ENCODE data around the gene NSUN2. TPM values are rescaled to one million over a fixed set of nuclear protein-coding genes. Genes with fewer than 3 reads are reported as not detected.

Gene NSUN2
- total RNA-seq, 1 experiment from 2014 or later: 69.1 TPM

DNA sequence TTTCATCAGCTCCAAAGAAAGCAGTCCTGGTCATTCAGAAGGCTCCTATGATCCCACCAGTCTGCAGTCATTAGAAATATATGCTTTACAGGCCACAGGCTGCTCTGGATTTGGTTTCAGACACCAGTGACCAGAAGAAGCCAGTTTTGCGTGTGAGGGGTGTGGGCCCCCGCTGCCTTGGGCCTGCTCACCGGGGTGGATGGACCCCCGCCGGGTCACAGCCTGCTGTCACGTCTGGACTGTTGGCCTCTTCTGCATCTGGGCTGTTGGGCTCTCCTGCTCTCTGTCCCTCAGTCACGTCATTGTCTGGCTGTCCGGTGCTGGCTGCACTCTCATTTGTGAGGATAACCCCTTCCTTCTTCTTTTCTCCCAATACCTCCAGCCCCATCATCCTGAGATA is 33.1 kb downstream of the NSUN2 start:
- H3K27me3 ChIP-seq (ENCODE audit: low read length): no peaks in the 10 kb centered on the region

DNA sequence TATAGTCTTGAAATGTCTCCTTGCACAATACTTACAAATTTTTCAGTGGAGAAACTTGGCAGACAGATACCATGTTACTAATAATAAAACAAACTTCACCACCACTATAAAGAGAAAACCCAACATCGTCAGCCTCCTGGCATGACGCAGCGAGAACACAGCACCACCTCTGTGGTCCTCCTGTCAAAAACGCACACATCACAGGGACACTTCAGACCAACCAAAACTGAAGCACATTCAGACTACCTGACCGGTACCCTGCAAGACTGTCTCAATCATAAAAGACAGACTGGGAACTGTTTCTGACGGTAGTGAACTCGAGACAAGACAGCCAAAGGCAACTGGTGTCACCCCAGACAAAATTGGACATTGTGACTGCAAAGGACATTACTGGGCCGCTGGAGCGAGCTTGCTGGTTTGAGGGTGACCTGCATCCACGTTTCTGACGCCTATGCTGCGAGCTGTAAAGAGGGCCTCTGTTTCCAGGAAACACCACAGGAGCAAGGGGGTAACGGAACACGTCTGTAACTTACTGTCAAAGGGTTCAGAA is 34.4 kb downstream of the NSUN2 start:
- Histone ChIP-seq H3K27me3 (ENCODE audit: low read length) (no peaks in the 10 kb centered on the region), H3K27ac (ENCODE audit: low read length) (no peak overlapping the region), H3K4me2 (ENCODE audit: low read depth, low read length, poor library complexity, severe bottlenecking) (no peak overlapping the region), H4K20me1 (ENCODE audit: insufficient read depth, low read depth, low read length) (peaks cover 16% of the 10 kb centered on the region), H3K9me2 (replicated peaks; ENCODE audit: insufficient read depth, low read length) (no peaks in the 10 kb centered on the region), H2AFZ (ENCODE audit: low read length) (no peak overlapping the region), H3K4me1 (ENCODE audit: low read length) (no peaks in the 10 kb centered on the region), H3K79me2 (ENCODE audit: low read length) (no peaks in the 10 kb centered on the region), H3K9ac (ENCODE audit: low read length) (no peak overlapping the region), H3K36me3 (ENCODE audit: insufficient read depth, low read length) (peaks cover 54% of the 10 kb centered on the region), H3K4me3 (ENCODE audit: low read length) (no peak overlapping the region), H3K9me3 (ENCODE audit: low read length) (no peaks in the 10 kb centered on the region)
- no peak for DNase-seq

More for the DNA sequence above, 33.1 kb downstream of the NSUN2 start:
- Histone ChIP-seq H3K9ac (ENCODE audit: low read length) (no peak overlapping the region), H3K4me3 (ENCODE audit: low read length) (no peak overlapping the region), H3K9me3 (ENCODE audit: low read length) (no peaks in the 10 kb centered on the region), H3K4me2 (ENCODE audit: low read depth, low read length, poor library complexity, severe bottlenecking) (no peak overlapping the region), H3K36me3 (ENCODE audit: insufficient read depth, low read length) (peaks cover 64% of the 10 kb centered on the region), H2AFZ (ENCODE audit: low read length) (no peak overlapping the region), H3K27ac (ENCODE audit: low read length) (no peak overlapping the region), H3K4me1 (ENCODE audit: low read length) (no peaks in the 10 kb centered on the region), H3K9me2 (replicated peaks; ENCODE audit: insufficient read depth, low read length) (no peaks in the 10 kb centered on the region), H4K20me1 (ENCODE audit: insufficient read depth, low read depth, low read length) (peaks cover 16% of the 10 kb centered on the region), H3K79me2 (ENCODE audit: low read length) (no peaks in the 10 kb centered on the region)
- no peak for DNase-seq

DNA sequence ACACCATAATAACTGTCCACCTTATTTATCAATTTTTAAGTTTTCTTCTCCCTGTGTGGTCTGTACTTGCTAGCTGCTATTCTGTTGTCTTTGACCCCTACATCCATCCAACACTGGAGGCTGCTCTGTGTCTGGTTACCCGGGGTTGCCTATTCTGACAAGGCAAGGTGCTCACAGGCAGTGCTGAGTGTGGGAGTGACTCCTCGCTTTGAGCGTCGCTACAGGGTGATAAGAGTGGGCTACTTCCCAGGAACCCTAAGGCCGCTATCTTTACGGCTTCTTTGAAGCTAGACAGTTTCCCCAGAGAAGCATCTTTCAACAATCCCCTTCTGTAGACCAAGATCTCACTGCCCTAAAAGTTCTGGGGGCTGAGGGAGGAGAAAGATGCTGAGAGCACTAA is 35.3 kb downstream of the NSUN2 start:
- no peak overlapping the region for H3K4me3 ChIP-seq (ENCODE audit: low read length)
- no peaks in the 10 kb centered on the region for H3K9me2 ChIP-seq (replicated peaks; ENCODE audit: insufficient read depth, low read length)
- H3K27ac ChIP-seq (ENCODE audit: low read length): no peak overlapping the region
- no peaks in the 10 kb centered on the region for H3K4me1 ChIP-seq (ENCODE audit: low read length)
- H3K9me3 ChIP-seq (ENCODE audit: low read length): no peaks in the 10 kb centered on the region
- peaks cover 13% of the 10 kb centered on the region for H4K20me1 ChIP-seq (ENCODE audit: insufficient read depth, low read depth, low read length)
- H3K9ac ChIP-seq (ENCODE audit: low read length): no peak overlapping the region
- no peaks in the 10 kb centered on the region for H3K27me3 ChIP-seq (ENCODE audit: low read length)
- H3K4me2 ChIP-seq (ENCODE audit: low read depth, low read length, poor library complexity, severe bottlenecking): no peak overlapping the region
- H3K36me3 ChIP-seq (ENCODE audit: insufficient read depth, low read length): peaks cover 53% of the 10 kb centered on the region
- no peaks in the 10 kb centered on the region for H3K79me2 ChIP-seq (ENCODE audit: low read length)
- no peak overlapping the region for H2AFZ ChIP-seq (ENCODE audit: low read length)
- DNase-seq: no peak

- H4K20me1 ChIP-seq (ENCODE audit: insufficient read depth, low read depth, low read length): peaks cover 11% of the 10 kb centered on the region
- H3K9me2 ChIP-seq (replicated peaks; ENCODE audit: insufficient read depth, low read length): no peaks in the 10 kb centered on the region
- peaks cover 42% of the 10 kb centered on the region for H3K36me3 ChIP-seq (ENCODE audit: insufficient read depth, low read length)
- H3K4me2 ChIP-seq (ENCODE audit: low read depth, low read length, poor library complexity, severe bottlenecking): no peak overlapping the region
- no peaks in the 10 kb centered on the region for H3K27me3 ChIP-seq (ENCODE audit: low read length)
- H2AFZ ChIP-seq (ENCODE audit: low read length): no peak overlapping the region
- H3K9me3 ChIP-seq (ENCODE audit: low read length): no peaks in the 10 kb centered on the region
- no peak overlapping the region for H3K27ac ChIP-seq (ENCODE audit: low read length)
- H3K9ac ChIP-seq (ENCODE audit: low read length): no peak overlapping the region
- no peak for DNase-seq
- H3K4me1 ChIP-seq (ENCODE audit: low read length): no peaks in the 10 kb centered on the region
- H3K79me2 ChIP-seq (ENCODE audit: low read length): no peaks in the 10 kb centered on the region
- H3K4me3 ChIP-seq (ENCODE audit: low read length): no peak overlapping the region
Observed at GRCh38 chr5:6596388-6596787, 36.5 kb downstream of the NSUN2 start.

DNA sequence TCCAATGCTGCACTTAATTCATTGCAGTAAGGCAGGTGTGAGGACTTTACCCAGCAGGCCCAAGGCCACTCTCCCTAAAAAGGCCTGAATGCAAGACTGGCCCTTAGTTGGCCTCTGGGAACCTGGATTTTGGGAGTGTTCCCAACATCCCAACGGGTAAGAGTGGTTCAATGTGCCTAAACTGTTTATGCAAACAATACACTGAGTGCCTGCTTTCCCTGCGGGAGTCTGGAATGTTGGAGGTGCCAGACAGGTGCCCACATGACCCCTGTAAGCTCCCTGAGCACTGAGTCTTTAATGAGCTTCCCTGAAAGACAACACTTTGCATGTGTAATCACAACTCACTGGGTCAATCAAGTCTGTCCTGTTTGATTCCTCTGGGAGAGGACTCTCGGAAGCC is 37.4 kb downstream of the NSUN2 start:
- H3K27me3 ChIP-seq (ENCODE audit: low read length): no peaks in the 10 kb centered on the region
- DNase-seq: no peak
- no peak overlapping the region for H2AFZ ChIP-seq (ENCODE audit: low read length)

GRCh38 chr5:6594066-6594465 is 38.8 kb downstream of the NSUN2 start:
- Histone ChIP-seq H3K9me2 (replicated peaks; ENCODE audit: insufficient read depth, low read length) (no peaks in the 10 kb centered on the region), H3K4me3 (ENCODE audit: low read length) (no peak overlapping the region), H3K27me3 (ENCODE audit: low read length) (no peaks in the 10 kb centered on the region), H2AFZ (ENCODE audit: low read length) (no peak overlapping the region), H3K9me3 (ENCODE audit: low read length) (no peaks in the 10 kb centered on the region), H3K79me2 (ENCODE audit: low read length) (no peaks in the 10 kb centered on the region), H3K27ac (ENCODE audit: low read length) (no peak overlapping the region), H3K4me1 (ENCODE audit: low read length) (no peaks in the 10 kb centered on the region), H4K20me1 (ENCODE audit: insufficient read depth, low read depth, low read length) (no peaks in the 10 kb centered on the region), H3K36me3 (ENCODE audit: insufficient read depth, low read length) (peaks cover 24% of the 10 kb centered on the region), H3K4me2 (ENCODE audit: low read depth, low read length, poor library complexity, severe bottlenecking) (no peak overlapping the region), H3K9ac (ENCODE audit: low read length) (no peak overlapping the region)
- DNase-seq: no peak

More for the DNA sequence above, 37.4 kb downstream of the NSUN2 start:
- Histone ChIP-seq H3K4me2 (ENCODE audit: low read depth, low read length, poor library complexity, severe bottlenecking) (no peak overlapping the region), H3K79me2 (ENCODE audit: low read length) (no peaks in the 10 kb centered on the region), H3K36me3 (ENCODE audit: insufficient read depth, low read length) (peaks cover 32% of the 10 kb centered on the region), H3K9ac (ENCODE audit: low read length) (no peak overlapping the region), H3K9me3 (ENCODE audit: low read length) (no peaks in the 10 kb centered on the region), H4K20me1 (ENCODE audit: insufficient read depth, low read depth, low read length) (peaks cover 6% of the 10 kb centered on the region; the same call in 1 of the 2 replicates), H3K9me2 (replicated peaks; ENCODE audit: insufficient read depth, low read length) (no peaks in the 10 kb centered on the region), H3K27ac (ENCODE audit: low read length) (no peak overlapping the region), H3K4me3 (ENCODE audit: low read length) (no peak overlapping the region), H3K4me1 (ENCODE audit: low read length) (no peaks in the 10 kb centered on the region)

GRCh38 chr5:6593148-6594016 is 39.5 kb downstream of the NSUN2 start:
- Histone ChIP-seq H4K20me1 (ENCODE audit: insufficient read depth, low read depth, low read length) (no peaks in the 10 kb centered on the region), H3K9me3 (ENCODE audit: low read length) (no peaks in the 10 kb centered on the region), H3K79me2 (ENCODE audit: low read length) (no peaks in the 10 kb centered on the region), H3K9ac (ENCODE audit: low read length) (no peak overlapping the region), H3K36me3 (ENCODE audit: insufficient read depth, low read length) (peaks cover 17% of the 10 kb centered on the region), H2AFZ (ENCODE audit: low read length) (no peak overlapping the region), H3K27ac (ENCODE audit: low read length) (no peak overlapping the region), H3K27me3 (ENCODE audit: low read length) (no peaks in the 10 kb centered on the region), H3K4me1 (ENCODE audit: low read length) (no peaks in the 10 kb centered on the region), H3K4me2 (ENCODE audit: low read depth, low read length, poor library complexity, severe bottlenecking) (no peak overlapping the region), H3K9me2 (replicated peaks; ENCODE audit: insufficient read depth, low read length) (no peaks in the 10 kb centered on the region), H3K4me3 (ENCODE audit: low read length) (no peak overlapping the region)
- no peak for DNase-seq

DNA sequence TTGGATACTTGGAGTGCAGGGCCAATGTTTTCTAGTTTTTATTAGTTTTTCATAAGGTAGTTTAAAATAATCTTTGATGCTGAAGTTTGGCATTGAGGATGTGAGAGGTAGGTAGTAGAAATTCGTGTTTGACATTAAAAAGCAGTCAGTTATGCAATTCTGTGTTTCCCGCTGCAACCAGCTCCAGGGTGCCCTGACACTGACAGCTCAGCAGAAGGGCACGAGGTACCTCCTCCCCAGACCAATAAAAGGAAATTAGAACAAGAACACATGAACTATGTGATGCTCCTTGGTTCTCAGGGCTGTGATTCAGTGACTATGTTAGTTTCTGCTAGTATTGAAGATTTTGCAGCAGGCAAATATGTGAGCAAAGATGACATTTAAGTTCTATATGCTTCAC is 40.2 kb downstream of the NSUN2 start:
- Histone ChIP-seq H3K4me2 (ENCODE audit: low read depth, low read length, poor library complexity, severe bottlenecking) (no peak overlapping the region), H3K9ac (ENCODE audit: low read length) (no peak overlapping the region), H3K36me3 (ENCODE audit: insufficient read depth, low read length) (peaks cover 10% of the 10 kb centered on the region), H3K9me2 (replicated peaks; ENCODE audit: insufficient read depth, low read length) (no peaks in the 10 kb centered on the region), H3K27me3 (ENCODE audit: low read length) (no peaks in the 10 kb centered on the region), H2AFZ (ENCODE audit: low read length) (no peak overlapping the region), H3K79me2 (ENCODE audit: low read length) (no peaks in the 10 kb centered on the region), H4K20me1 (ENCODE audit: insufficient read depth, low read depth, low read length) (no peaks in the 10 kb centered on the region), H3K27ac (ENCODE audit: low read length) (no peak overlapping the region), H3K4me1 (ENCODE audit: low read length) (no peaks in the 10 kb centered on the region), H3K4me3 (ENCODE audit: low read length) (no peak overlapping the region), H3K9me3 (ENCODE audit: low read length) (no peaks in the 10 kb centered on the region)
- no peak for DNase-seq

All from Karpas-422 (cell line).